Esophagus squamous epithelium (tissue), 4 donors: ENCODE measurements around the gene EAPP.

ENCODE experiments used
- POLR2A ChIP-seq, 4 donors: fragments of 450-650 bp; IDR thresholded peaks; one replicate each; pipeline ENCODE4 v1.6.1; 2017; ENCODE audit warnings: antibody characterized with exemption in 4 of 4, mild to moderate bottlenecking in 4 of 4, moderate library complexity in 3 of 4
- TF ChIP-seq, protein P1 (sequence below), 6 experiments: fragments of 450-650 bp in 4 of 6; fragments of 200-600 bp in 2 of 6; sonication (generic) in 2 of 6; IDR thresholded peaks; one replicate each; pipeline ENCODE4 v1.5.1; 2016 to 2019; ENCODE audit warnings: antibody characterized with exemption in 6 of 6, mild to moderate bottlenecking in 4 of 6, moderate library complexity in 4 of 6

DNA sequence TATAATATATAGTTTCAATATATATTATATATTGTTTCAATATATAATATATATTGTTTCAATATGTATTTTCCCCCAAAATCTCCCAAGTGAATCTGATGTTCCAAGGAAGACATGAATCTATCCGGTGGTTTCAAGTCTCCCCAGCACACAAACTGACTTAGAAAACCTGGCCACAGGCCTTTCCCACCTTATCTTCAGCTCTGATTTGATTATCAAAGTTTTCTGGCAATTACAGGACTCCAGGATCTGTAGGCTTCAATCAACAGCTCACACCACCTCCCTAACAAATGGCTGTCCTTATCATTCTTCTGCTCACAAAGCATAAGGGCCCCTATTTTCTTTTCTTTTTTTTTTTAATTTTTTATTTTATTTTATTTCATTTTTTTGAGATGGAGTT lies 54.8 kb downstream of the EAPP start:
- TF ChIP-seq, protein P1, sequence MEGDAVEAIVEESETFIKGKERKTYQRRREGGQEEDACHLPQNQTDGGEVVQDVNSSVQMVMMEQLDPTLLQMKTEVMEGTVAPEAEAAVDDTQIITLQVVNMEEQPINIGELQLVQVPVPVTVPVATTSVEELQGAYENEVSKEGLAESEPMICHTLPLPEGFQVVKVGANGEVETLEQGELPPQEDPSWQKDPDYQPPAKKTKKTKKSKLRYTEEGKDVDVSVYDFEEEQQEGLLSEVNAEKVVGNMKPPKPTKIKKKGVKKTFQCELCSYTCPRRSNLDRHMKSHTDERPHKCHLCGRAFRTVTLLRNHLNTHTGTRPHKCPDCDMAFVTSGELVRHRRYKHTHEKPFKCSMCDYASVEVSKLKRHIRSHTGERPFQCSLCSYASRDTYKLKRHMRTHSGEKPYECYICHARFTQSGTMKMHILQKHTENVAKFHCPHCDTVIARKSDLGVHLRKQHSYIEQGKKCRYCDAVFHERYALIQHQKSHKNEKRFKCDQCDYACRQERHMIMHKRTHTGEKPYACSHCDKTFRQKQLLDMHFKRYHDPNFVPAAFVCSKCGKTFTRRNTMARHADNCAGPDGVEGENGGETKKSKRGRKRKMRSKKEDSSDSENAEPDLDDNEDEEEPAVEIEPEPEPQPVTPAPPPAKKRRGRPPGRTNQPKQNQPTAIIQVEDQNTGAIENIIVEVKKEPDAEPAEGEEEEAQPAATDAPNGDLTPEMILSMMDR (IDR thresholded peaks at IDR 0.05): no peak
- no peak for TF ChIP-seq POLR2A (IDR thresholded peaks at IDR 0.05)
